ENCODE data around the gene NR2C1.
A peak's percentile ranks its signal among the peaks of the same experiment; 100 is the strongest.

- TF ChIP-seq CTCF (conservative IDR thresholded peaks at IDR 0.05; ENCODE audit: low read length): peak; percentile 88
- no peak for TF ChIP-seq EZH2phosphoT487 (IDR thresholded peaks at IDR 0.05; ENCODE audit: borderline replicate concordance, low read depth, low read length)
Observed at GRCh38 chr12:95073698-95074520, 491 bp upstream of the NR2C1 start.
